B cell (primary cell): ENCODE results near the gene DLGAP4. TPM values are rescaled to one million over a fixed set of nuclear protein-coding genes. Genes with fewer than 3 reads are reported as not detected.

Experiments used
- ATAC-seq: fragments of 200-7000 bp; cut with Tn5 transposase; one replicate; pipeline ENCODE4 v1.10.0; 2021; ENCODE audit warnings: low read depth, mild to moderate bottlenecking, moderate number of reproducible peaks, moderate library complexity
- CTCF ChIA-PET: fragments of 350-600 bp; sonication (Branson Sonifier 250); formaldehyde crosslinking; loops from one replicate; lab custom pipeline; 2021; ENCODE audit warnings: antibody characterized with exemption, inconsistent platforms; lab: Charles Lee
- POLR2A ChIA-PET: fragments of 350-600 bp; sonication (Branson Sonifier 250); formaldehyde crosslinking; loops from one replicate; lab custom pipeline; 2021; ENCODE audit warnings: antibody characterized with exemption; lab: Charles Lee
- DNase-seq: peaks from one replicate; pipeline ENCODE4 v3.0.0; 2013
- H2AFZ ChIP-seq: 2 replicates; pipeline ENCODE4 v1.6.1; 2012; ENCODE audit warnings: mild to moderate bottlenecking, low read depth, low read length; ENCODE audit not compliant: insufficient read depth, poor library complexity, severe bottlenecking
- H3K27ac ChIP-seq, 2 donors: 1 replicate in 1 of 2; 2 replicates in 1 of 2; pipeline ENCODE4 v1.5.1; 2012 to 2013; ENCODE audit warnings: low read length in 2 of 2, mild to moderate bottlenecking in 2 of 2, moderate library complexity in 1 of 2
- H3K27me3 ChIP-seq, 4 experiments: fragments of 200-600 bp in 1 of 4; sonication (generic) in 1 of 4; replicated peaks in 1 of 4; 1 replicate in 2 of 4; 2 replicates in 2 of 4; pipeline versions ENCODE4 v1.6.1 to v1.7.0; 2013 to 2016; ENCODE audit warnings: low read length in 3 of 4, mild to moderate bottlenecking in 2 of 4, mixed read lengths in 1 of 4, moderate library complexity in 1 of 4; ENCODE audit not compliant: insufficient read depth in 4 of 4, control insufficient read depth in 3 of 4; ENCODE audit errors: control extremely low read depth in 1 of 4
- H3K36me3 ChIP-seq, 2 experiments: replicated peaks in 1 of 2; 1 replicate in 1 of 2; 2 replicates in 1 of 2; pipeline versions ENCODE4 v1.6.1 to v1.7.1; 2013; ENCODE audit warnings: low read length in 1 of 2; ENCODE audit not compliant: insufficient read depth in 2 of 2, control insufficient read depth in 1 of 2; ENCODE audit errors: control extremely low read depth in 1 of 2, extremely low read depth in 1 of 2
- H3K4me1 ChIP-seq, 2 donors: fragments of 200-600 bp in 1 of 2; sonication (generic) in 1 of 2; 1 replicate in 1 of 2; 2 replicates in 1 of 2; pipeline versions ENCODE4 v1.5.1 to v1.6.1; 2013 to 2017; ENCODE audit warnings: low read length in 2 of 2; ENCODE audit not compliant: control insufficient read depth in 2 of 2, insufficient read depth in 2 of 2
- H3K4me2 ChIP-seq: replicated peaks from 2 replicates; pipeline ENCODE3; 2012; ENCODE audit warnings: mild to moderate bottlenecking, low read depth, low read length; ENCODE audit not compliant: poor library complexity, severe bottlenecking
- H3K4me3 ChIP-seq, 5 experiments: fragments of 200-600 bp in 1 of 5; sonication (generic) in 1 of 5; 1 replicate in 3 of 5; 2 replicates in 2 of 5; pipeline versions ENCODE4 v1.5.1 to v1.7.0; 2011 to 2016; ENCODE audit warnings: low read length in 4 of 5, mild to moderate bottlenecking in 4 of 5, low read depth in 2 of 5, control low read depth in 1 of 5, moderate library complexity in 1 of 5; ENCODE audit not compliant: insufficient read depth in 1 of 5; ENCODE audit errors: control extremely low read depth in 1 of 5, extremely low read depth in 1 of 5
- H3K79me2 ChIP-seq: fragments of 200-600 bp; sonication (generic); one replicate; pipeline ENCODE4 v1.6.0; 2016; ENCODE audit warnings: low read length; ENCODE audit not compliant: control insufficient read depth, insufficient read depth
- H3K9ac ChIP-seq: fragments of 200-600 bp; sonication (generic); 2 replicates; pipeline ENCODE4 v1.6.1; 2017; ENCODE audit warnings: mild to moderate bottlenecking, low read length, moderate library complexity
- H3K9me3 ChIP-seq, 3 donors: one replicate each; pipeline versions ENCODE4 v1.6.1 to v1.7.1; 2013; ENCODE audit warnings: low read length in 2 of 3; ENCODE audit not compliant: control insufficient read depth in 2 of 3, insufficient read depth in 1 of 3; ENCODE audit errors: control extremely low read depth in 1 of 3
- H4K20me1 ChIP-seq: 2 replicates; pipeline ENCODE4 v1.6.0; 2012; ENCODE audit warnings: mild to moderate bottlenecking, low read length; ENCODE audit not compliant: insufficient read depth, control insufficient read depth, poor library complexity, severe bottlenecking
- H3K27ac Mint-ChIP-seq: one replicate; pipeline ENCODE4 v1.8.0; 2021; ENCODE audit warnings: mixed read lengths
- H3K27me3 Mint-ChIP-seq: one replicate; pipeline ENCODE4 v1.8.0; 2021; ENCODE audit warnings: mixed read lengths
- H3K4me1 Mint-ChIP-seq: one replicate; pipeline ENCODE4 v1.8.0; 2021; ENCODE audit warnings: mixed read lengths
- H3K4me3 Mint-ChIP-seq: one replicate; pipeline ENCODE4 v1.8.0; 2021; ENCODE audit warnings: mixed read lengths
- H3K9me3 Mint-ChIP-seq: one replicate; pipeline ENCODE4 v1.8.0; 2022; ENCODE audit warnings: mixed read lengths; ENCODE audit not compliant: insufficient read depth
- CTCF ChIP-seq: fragments of 200-600 bp; IDR thresholded peaks from one replicate; pipeline ENCODE4 v1.8.0; 2022; ENCODE audit warnings: antibody characterized with exemption, mild to moderate bottlenecking
- EZH2 ChIP-seq: IDR thresholded peaks from 2 replicates; pipeline ENCODE4 v1.6.1; 2012; ENCODE audit warnings: borderline replicate concordance, low read depth, mild to moderate bottlenecking, moderate library complexity, low read length; ENCODE audit not compliant: insufficient read depth, poor library complexity, severe bottlenecking
- WGBS: methylation state at CpG from one replicate; pipeline ENCODE4 v1.1.5; 2013; ENCODE audit warnings: missing lambda C conversion rate; ENCODE audit not compliant: insufficient coverage; 5-methylcytosine and 5-hydroxymethylcytosine counted together
- intact Hi-C: fragments of 100-400 bp; cut with micrococcal nuclease; formaldehyde crosslinking; loops from one replicate; pipeline ENCODE4 v1.10.0; 2022
- polyA plus RNA-seq: library from polyadenylated mRNA; depleted of rRNA; stranded (reverse); fragments of >200 nt; gene quantifications from 2 replicates; pipeline ENCODE4 v1.2.3, GENCODE V29; 2012
- total RNA-seq, 2 donors: library from RNA; stranded (reverse); fragments of 120-200 nt in 1 of 2; gene quantifications; 1 replicate in 1 of 2; 2 replicates in 1 of 2; pipeline versions ENCODE4 v1.2.3 to v1.2.4, GENCODE V29; 2013 to 2022

DLGAP4 gene
- total and polyA plus RNA-seq, 2 donors (not counting 1 experiment from before 2014, with no cell fraction given): 68.8 to 87.8 TPM

GRCh38 chr20:36335206-36335870 is 29.2 kb downstream of the DLGAP4 start:
- DNase-seq (no peak), ATAC-seq (no peak)
- Histone ChIP-seq H3K27ac (no peak overlapping the region), H2AFZ (no peak overlapping the region), H3K4me2 (no peak overlapping the region), H3K27me3 (peaks cover 0 to 37% (median 0%) of the 10 kb centered on the region in 4 experiments), H3K79me2 (no peaks in the 10 kb centered on the region), H4K20me1 (no peaks in the 10 kb centered on the region), H3K9me3 (peaks cover 0 to 8% (median 0%) of the 10 kb centered on the region in 3 donors), H3K36me3 (no peaks in the 10 kb centered on the region), H3K9ac (no peak overlapping the region), H3K4me3 (no peak overlapping the region), H3K4me1 (no peaks in the 10 kb centered on the region)
- POLR2A ChIA-PET: no interaction called here
- peaks cover 49% of the 10 kb centered on the region for H3K27me3 Mint-ChIP-seq
- H3K9me3 Mint-ChIP-seq: no peaks in the 10 kb centered on the region
- H3K4me3 Mint-ChIP-seq: no peak overlapping the region
- TF ChIP-seq EZH2: no peak
- TF ChIP-seq CTCF: no peak
- no peak overlapping the region for H3K27ac Mint-ChIP-seq
- no peaks in the 10 kb centered on the region for H3K4me1 Mint-ChIP-seq
- intact Hi-C loops: no loop called here
- WGBS: 89% methylated on average over 12 of the region's 12 CpGs
- CTCF ChIA-PET: no interaction called here

GRCh38 chr20:36336204-36336603 is 30.1 kb downstream of the DLGAP4 start:
- POLR2A ChIA-PET: no interaction called here
- intact Hi-C loops: no loop called here
- H3K27ac Mint-ChIP-seq: no peak overlapping the region
- H3K4me3 ChIP-seq: no peak overlapping the region
- H3K4me3 Mint-ChIP-seq: no peak overlapping the region
- CTCF ChIA-PET: no interaction called here
- TF ChIP-seq EZH2: no peak
- no peak for TF ChIP-seq CTCF
- H4K20me1 ChIP-seq: no peaks in the 10 kb centered on the region
- no peak overlapping the region for H3K27ac ChIP-seq
- 100% methylated on average over 2 of the region's 4 CpGs for WGBS
- no peaks in the 10 kb centered on the region for H3K4me1 Mint-ChIP-seq
- ATAC-seq (no peak), DNase-seq (no peak)
- H3K27me3 Mint-ChIP-seq: peaks cover 52% of the 10 kb centered on the region
- H3K9me3 Mint-ChIP-seq: no peaks in the 10 kb centered on the region
- H3K79me2 ChIP-seq: no peaks in the 10 kb centered on the region
- H3K9me3 ChIP-seq: peaks cover 0 to 8% (median 0%) of the 10 kb centered on the region in 3 donors
- H3K9ac ChIP-seq: no peak overlapping the region
- H2AFZ ChIP-seq: no peak overlapping the region
- no peak overlapping the region for H3K4me2 ChIP-seq
- H3K36me3 ChIP-seq: no peaks in the 10 kb centered on the region
- H3K4me1 ChIP-seq: no peaks in the 10 kb centered on the region
- H3K27me3 ChIP-seq: peaks cover 0 to 36% (median 0%) of the 10 kb centered on the region in 4 experiments
